Tibial nerve (tissue), 4 donors: ENCODE measurements around the gene GSTM3. TPM values are rescaled to one million over a fixed set of nuclear protein-coding genes. Genes with fewer than 3 reads are reported as not detected.

Source experiments
- DNase-seq, 2 donors: peaks; one replicate each; pipeline ENCODE4 v3.0.0-alpha.2; 2019; ENCODE audit warnings: low spot score in 2 of 2
- H3K27ac ChIP-seq, 4 donors: fragments of 200-600 bp; sonication (generic) in 3 of 4; one replicate each; pipeline ENCODE4 v1.5.1; 2017 to 2019; ENCODE audit warnings: mild to moderate bottlenecking in 1 of 4
- H3K27me3 ChIP-seq, 2 donors: fragments of 200-600 bp; sonication (generic) in 1 of 2; one replicate each; pipeline versions ENCODE4 v1.5.1 to v1.6.0; 2017 to 2019
- H3K36me3 ChIP-seq, 3 donors: fragments of 200-600 bp; sonication (generic); one replicate each; pipeline ENCODE4 v1.5.1; 2018 to 2019
- H3K4me1 ChIP-seq, 4 donors: fragments of 200-600 bp; sonication (generic) in 3 of 4; one replicate each; pipeline ENCODE4 v1.5.1; 2017 to 2019
- H3K4me3 ChIP-seq, 4 donors: fragments of 200-600 bp; sonication (generic) in 3 of 4; one replicate each; pipeline ENCODE4 v1.5.1; 2017 to 2019; ENCODE audit warnings: mild to moderate bottlenecking in 1 of 4, moderate library complexity in 1 of 4
- H3K9me3 ChIP-seq, 4 donors: fragments of 200-600 bp; sonication (generic) in 3 of 4; one replicate each; pipeline ENCODE4 v1.5.1; 2017 to 2019
- EP300 ChIP-seq, 2 donors: sonication (generic); formaldehyde crosslinking; IDR thresholded peaks; one replicate each; pipeline ENCODE4 v1.6.1; 2017; ENCODE audit warnings: antibody characterized with exemption in 2 of 2, mild to moderate bottlenecking in 1 of 2
- POLR2A ChIP-seq, 2 donors: fragments of 450-650 bp; IDR thresholded peaks; one replicate each; pipeline ENCODE4 v1.6.1; 2017; ENCODE audit warnings: antibody characterized with exemption in 2 of 2, mild to moderate bottlenecking in 2 of 2, moderate library complexity in 2 of 2
- WGBS, 2 donors: methylation state at CpG; one replicate each; pipeline ENCODE4 v1.1.5; 2018; 5-methylcytosine and 5-hydroxymethylcytosine counted together
- total RNA-seq, 4 donors: library from RNA; depleted of rRNA; stranded (reverse); fragments of >200 nt; gene quantifications; one replicate each; pipeline ENCODE4 v1.1.0, GENCODE V29; 2016
- TF ChIP-seq, protein P1 (sequence below), 5 experiments: fragments of 200-600 bp in 3 of 5; fragments of 450-650 bp in 2 of 5; sonication (generic) in 3 of 5; IDR thresholded peaks; one replicate each; pipeline ENCODE4 v1.5.1; 2016 to 2019; ENCODE audit warnings: antibody characterized with exemption in 5 of 5, mild to moderate bottlenecking in 3 of 5, moderate library complexity in 2 of 5

The GSTM3 gene
- total RNA-seq, 4 donors from 2014 or later: 37.2 to 134 (median 79.7) TPM

GRCh38 chr1:109781806-109782205 lies 41.0 kb upstream of the GSTM3 start:
- Histone ChIP-seq H3K27ac (no peak overlapping the region), H3K4me1 (peaks cover 0 to 44% (median 12%) of the 10 kb centered on the region in 4 donors)

GRCh38 chr1:109780982-109781381 lies 40.1 kb upstream of the GSTM3 start:
- WGBS, 2 donors: 86 to 100% methylated on average over 1 of the region's 1 CpG
- no peak for TF ChIP-seq EP300 (IDR thresholded peaks at IDR 0.05)
- TF ChIP-seq, protein P1, sequence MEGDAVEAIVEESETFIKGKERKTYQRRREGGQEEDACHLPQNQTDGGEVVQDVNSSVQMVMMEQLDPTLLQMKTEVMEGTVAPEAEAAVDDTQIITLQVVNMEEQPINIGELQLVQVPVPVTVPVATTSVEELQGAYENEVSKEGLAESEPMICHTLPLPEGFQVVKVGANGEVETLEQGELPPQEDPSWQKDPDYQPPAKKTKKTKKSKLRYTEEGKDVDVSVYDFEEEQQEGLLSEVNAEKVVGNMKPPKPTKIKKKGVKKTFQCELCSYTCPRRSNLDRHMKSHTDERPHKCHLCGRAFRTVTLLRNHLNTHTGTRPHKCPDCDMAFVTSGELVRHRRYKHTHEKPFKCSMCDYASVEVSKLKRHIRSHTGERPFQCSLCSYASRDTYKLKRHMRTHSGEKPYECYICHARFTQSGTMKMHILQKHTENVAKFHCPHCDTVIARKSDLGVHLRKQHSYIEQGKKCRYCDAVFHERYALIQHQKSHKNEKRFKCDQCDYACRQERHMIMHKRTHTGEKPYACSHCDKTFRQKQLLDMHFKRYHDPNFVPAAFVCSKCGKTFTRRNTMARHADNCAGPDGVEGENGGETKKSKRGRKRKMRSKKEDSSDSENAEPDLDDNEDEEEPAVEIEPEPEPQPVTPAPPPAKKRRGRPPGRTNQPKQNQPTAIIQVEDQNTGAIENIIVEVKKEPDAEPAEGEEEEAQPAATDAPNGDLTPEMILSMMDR (IDR thresholded peaks at IDR 0.05): no peak
- TF ChIP-seq POLR2A (IDR thresholded peaks at IDR 0.05): no peak
- no peaks in the 10 kb centered on the region for H3K27me3 ChIP-seq
- no peaks in the 10 kb centered on the region for H3K36me3 ChIP-seq
- H3K27ac ChIP-seq: no peak overlapping the region
- no peak for DNase-seq
- no peak overlapping the region for H3K4me3 ChIP-seq
- H3K4me1 ChIP-seq: peaks cover 0 to 36% (median 8%) of the 10 kb centered on the region in 4 donors
- H3K9me3 ChIP-seq: no peaks in the 10 kb centered on the region

More at GRCh38 chr1:109781806-109782205, 41.0 kb upstream of the GSTM3 start:
- DNase-seq: no peak
- 67 to 76% methylated on average over 2 of the region's 2 CpGs for WGBS, 2 donors
- Histone ChIP-seq H3K36me3 (no peaks in the 10 kb centered on the region), H3K9me3 (no peaks in the 10 kb centered on the region), H3K27me3 (no peaks in the 10 kb centered on the region), H3K4me3 (no peak overlapping the region)
- TF ChIP-seq, protein P1 (IDR thresholded peaks at IDR 0.05): no peak
- TF ChIP-seq POLR2A (IDR thresholded peaks at IDR 0.05) (no peak), EP300 (IDR thresholded peaks at IDR 0.05) (no peak)

- H3K4me1 ChIP-seq: peaks cover 0 to 26% (median 10%) of the 10 kb centered on the region in 4 donors
- 92 to 93% methylated on average over 9 of the region's 9 CpGs for WGBS, 2 donors
- no peak overlapping the region for H3K27ac ChIP-seq
- no peaks in the 10 kb centered on the region for H3K27me3 ChIP-seq
- no peaks in the 10 kb centered on the region for H3K36me3 ChIP-seq
- no peaks in the 10 kb centered on the region for H3K9me3 ChIP-seq
- no peak for DNase-seq
- TF ChIP-seq, protein P1 (IDR thresholded peaks at IDR 0.05): no peak
- TF ChIP-seq POLR2A (IDR thresholded peaks at IDR 0.05): no peak
- no peak for TF ChIP-seq EP300 (IDR thresholded peaks at IDR 0.05)
- no peak overlapping the region for H3K4me3 ChIP-seq
These were observed 37.3 kb upstream of the GSTM3 start for GRCh38 chr1:109777980-109778625.

DNA sequence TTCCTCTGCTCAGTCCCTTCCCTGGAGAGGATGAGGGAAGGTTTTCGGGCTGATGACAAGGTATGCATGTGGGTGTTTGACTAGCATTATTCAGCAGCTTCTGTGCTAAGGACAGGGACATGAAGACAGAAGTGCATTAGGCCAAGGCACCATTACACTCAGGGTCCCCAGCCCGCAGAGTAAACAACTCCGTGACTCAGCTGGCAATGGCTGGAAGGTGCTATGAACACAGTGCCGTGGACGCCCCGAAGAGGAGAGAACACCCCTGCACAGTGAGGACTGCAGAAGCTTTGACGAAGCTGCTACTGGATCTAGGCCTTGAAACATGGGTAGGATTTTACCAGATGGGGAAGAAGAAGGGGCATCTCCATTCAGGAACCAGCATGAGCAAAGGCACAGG lies 36.6 kb upstream of the GSTM3 start:
- Histone ChIP-seq H3K27ac (peak overlapping the region in 3 of 4 donors; percentile 33 to 68 (median 64)), H3K4me3 (no peak overlapping the region), H3K36me3 (no peaks in the 10 kb centered on the region), H3K9me3 (no peaks in the 10 kb centered on the region), H3K4me1 (peaks cover 0 to 20% (median 5%) of the 10 kb centered on the region in 4 donors), H3K27me3 (no peaks in the 10 kb centered on the region)
- DNase-seq: no peak
- WGBS, 2 donors: 84 to 94% methylated on average over 7 of the region's 7 CpGs
- TF ChIP-seq EP300 (IDR thresholded peaks at IDR 0.05) (no peak), POLR2A (IDR thresholded peaks at IDR 0.05) (no peak)
- TF ChIP-seq, protein P1 (IDR thresholded peaks at IDR 0.05): no peak

- peak; percentile 64 to 68 for DNase-seq
- Histone ChIP-seq H3K27ac (peak overlapping the region in 3 of 4 donors; percentile 33 to 68 (median 64)), H3K27me3 (no peaks in the 10 kb centered on the region), H3K36me3 (no peaks in the 10 kb centered on the region), H3K4me1 (peaks cover 0 to 15% (median 5%) of the 10 kb centered on the region in 4 donors), H3K4me3 (no peak overlapping the region), H3K9me3 (no peaks in the 10 kb centered on the region)
- 21 to 23% methylated on average over 4 of the region's 4 CpGs for WGBS, 2 donors
- no peak for TF ChIP-seq POLR2A (IDR thresholded peaks at IDR 0.05)
- peak; percentile 37 to 72 for TF ChIP-seq EP300 (IDR thresholded peaks at IDR 0.05)
- TF ChIP-seq, protein P1 (IDR thresholded peaks at IDR 0.05): peak; percentile 95 to 99 (median 96)
These were observed 36.1 kb upstream of the GSTM3 start for GRCh38 chr1:109776911-109777310.
